Fibroblast of lung (primary cell): ENCODE results near the gene NT5DC1. TPM values are rescaled to one million over a fixed set of nuclear protein-coding genes. Genes with fewer than 3 reads are reported as not detected.

Experiments
- DNase-seq, 2 donors: peaks; one replicate each; pipeline versions ENCODE4 v3.0.0 to v3.0.0-alpha.2; 2010; ENCODE audit warnings: low read depth in 2 of 2
- H2AFZ ChIP-seq: 2 replicates; pipeline ENCODE4 v1.5.1; 2012; ENCODE audit warnings: low read length, control low read depth, inconsistent platforms
- H3K27ac ChIP-seq: 2 replicates; pipeline ENCODE4 v1.5.1; 2011; ENCODE audit warnings: low read length, control low read depth; ENCODE audit not compliant: insufficient read depth
- H3K27me3 ChIP-seq: 2 replicates; pipeline ENCODE4 v1.5.1; 2011; ENCODE audit warnings: mild to moderate bottlenecking, low read length; ENCODE audit not compliant: control insufficient read depth, insufficient read depth
- H3K36me3 ChIP-seq: 2 replicates; pipeline ENCODE4 v1.5.1; 2011; ENCODE audit warnings: low read length; ENCODE audit not compliant: control insufficient read depth, insufficient read depth
- H3K4me1 ChIP-seq: 2 replicates; pipeline ENCODE4 v1.5.1; 2011; ENCODE audit warnings: low read length; ENCODE audit not compliant: control insufficient read depth, insufficient read depth; ENCODE audit errors: extremely low read depth
- H3K4me2 ChIP-seq: 2 replicates; pipeline ENCODE4 v1.5.1; 2011; ENCODE audit warnings: low read length, control low read depth; ENCODE audit not compliant: insufficient read depth; ENCODE audit errors: extremely low read depth
- H3K4me3 ChIP-seq, 4 experiments: fragments of 200-600 bp in 1 of 4; sonication (generic) in 1 of 4; replicated peaks in 1 of 4; 2 replicates each; pipeline ENCODE4 v1.5.1; 2011 to 2016; ENCODE audit warnings: low read length in 4 of 4, low read depth in 3 of 4, mild to moderate bottlenecking in 3 of 4, control low read depth in 2 of 4, inconsistent platforms in 1 of 4, mixed read lengths in 1 of 4; ENCODE audit not compliant: insufficient read depth in 1 of 4; ENCODE audit errors: control extremely low read depth in 1 of 4
- H3K79me2 ChIP-seq: 2 replicates; pipeline ENCODE4 v1.5.1; 2012; ENCODE audit warnings: mild to moderate bottlenecking, low read length, inconsistent platforms; ENCODE audit not compliant: control insufficient read depth, insufficient read depth
- H3K9ac ChIP-seq: 2 replicates; pipeline ENCODE4 v1.5.1; 2011; ENCODE audit warnings: mild to moderate bottlenecking, low read length, control low read depth; ENCODE audit not compliant: insufficient read depth
- H3K9me3 ChIP-seq: 2 replicates; pipeline ENCODE4 v1.5.1; 2012; ENCODE audit warnings: low read depth, low read length; ENCODE audit not compliant: control insufficient read depth, insufficient read depth
- H4K20me1 ChIP-seq: 2 replicates; pipeline ENCODE4 v1.5.1; 2011; ENCODE audit warnings: low read length; ENCODE audit not compliant: control insufficient read depth, insufficient read depth; ENCODE audit errors: extremely low read depth
- CTCF ChIP-seq, 2 donors: IDR thresholded peaks in 1 of 2; conservative IDR thresholded peaks in 1 of 2; 1 replicate in 1 of 2; 2 replicates in 1 of 2; pipeline ENCODE4 v1.5.1; 2011 to 2012; ENCODE audit warnings: low read length in 2 of 2, control low read depth in 1 of 2, inconsistent platforms in 1 of 2, low read depth in 1 of 2, mild to moderate bottlenecking in 1 of 2
- EZH2 ChIP-seq: IDR thresholded peaks from 2 replicates; pipeline ENCODE4 v1.5.1; 2012; ENCODE audit warnings: low read length, control low read depth, mild to moderate bottlenecking; ENCODE audit errors: missing control alignments
- polyA plus RNA-seq, 2 donors: library from polyadenylated mRNA; depleted of rRNA in 1 of 2; stranded (reverse) in 1 of 2; unstranded in 1 of 2; fragments of >200 nt; gene quantifications; 2 replicates each; pipeline ENCODE4 v1.2.1, GENCODE V29; 2011 to 2012; ENCODE audit warnings: missing spikeins in 1 of 2
- total RNA-seq: library from RNA; depleted of rRNA; stranded (reverse); fragments of >200 nt; gene quantifications from 2 replicates; pipeline ENCODE4 v1.2.1, GENCODE V29; 2014

Gene NT5DC1
- total and polyA plus RNA-seq, 2 donors (not counting 1 experiment from before 2014, with no cell fraction given) = 8.1 to 17.9 TPM

DNA sequence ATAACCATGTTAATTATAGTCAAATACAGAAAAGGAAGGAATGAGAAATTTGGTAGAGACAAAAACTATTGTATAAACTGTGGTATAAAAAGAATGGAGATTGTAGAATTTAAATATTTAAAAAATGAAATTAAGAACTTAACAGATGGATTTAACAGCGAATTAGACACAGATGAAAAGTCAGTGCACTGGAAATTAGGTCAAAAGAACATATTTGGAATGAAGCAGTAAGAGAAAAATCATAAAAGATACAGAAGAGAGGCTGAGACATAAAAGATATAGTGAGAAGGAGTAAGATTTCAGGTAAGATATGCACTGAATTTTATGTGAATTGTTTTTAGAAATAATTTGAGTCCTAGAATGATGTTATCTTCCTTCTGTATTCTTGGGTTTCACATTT, 139.2 kb downstream of the NT5DC1 start:
- TF ChIP-seq EZH2 (no peak), CTCF (conservative IDR thresholded peaks at IDR 0.05 in 1 of 2, IDR thresholded peaks at IDR 0.05 in 1 of 2; ENCODE audit: low read depth in 1 of 2, low read length in 2 of 2) (no peak)
- no peak overlapping the region for H3K4me3 ChIP-seq
- no peak overlapping the region for H3K27ac ChIP-seq
- no peaks in the 10 kb centered on the region for H3K27me3 ChIP-seq
- H4K20me1 ChIP-seq = no peaks in the 10 kb centered on the region
- no peak for DNase-seq
- H3K4me2 ChIP-seq = no peak overlapping the region
- no peaks in the 10 kb centered on the region for H3K79me2 ChIP-seq
- no peak overlapping the region for H3K9ac ChIP-seq
- no peak overlapping the region for H2AFZ ChIP-seq
- H3K9me3 ChIP-seq = no peaks in the 10 kb centered on the region
- no peaks in the 10 kb centered on the region for H3K4me1 ChIP-seq
- H3K36me3 ChIP-seq = no peaks in the 10 kb centered on the region

- H3K4me3 ChIP-seq = no peak overlapping the region
- no peaks in the 10 kb centered on the region for H3K4me1 ChIP-seq
- H3K79me2 ChIP-seq = peaks cover 4% of the 10 kb centered on the region
- TF ChIP-seq EZH2 (no peak), CTCF (conservative IDR thresholded peaks at IDR 0.05 in 1 of 2, IDR thresholded peaks at IDR 0.05 in 1 of 2; ENCODE audit: low read depth in 1 of 2, low read length in 2 of 2) (no peak)
- no peak for DNase-seq
- H3K36me3 ChIP-seq = no peaks in the 10 kb centered on the region
- H2AFZ ChIP-seq = no peak overlapping the region
- no peak overlapping the region for H3K27ac ChIP-seq
- no peak overlapping the region for H3K4me2 ChIP-seq
- H3K9ac ChIP-seq = no peak overlapping the region
- H3K9me3 ChIP-seq = no peaks in the 10 kb centered on the region
- H4K20me1 ChIP-seq = no peaks in the 10 kb centered on the region
- H3K27me3 ChIP-seq = no peaks in the 10 kb centered on the region
Observed at GRCh38 chr6:116244284-116244683, 143.6 kb downstream of the NT5DC1 start.

DNA sequence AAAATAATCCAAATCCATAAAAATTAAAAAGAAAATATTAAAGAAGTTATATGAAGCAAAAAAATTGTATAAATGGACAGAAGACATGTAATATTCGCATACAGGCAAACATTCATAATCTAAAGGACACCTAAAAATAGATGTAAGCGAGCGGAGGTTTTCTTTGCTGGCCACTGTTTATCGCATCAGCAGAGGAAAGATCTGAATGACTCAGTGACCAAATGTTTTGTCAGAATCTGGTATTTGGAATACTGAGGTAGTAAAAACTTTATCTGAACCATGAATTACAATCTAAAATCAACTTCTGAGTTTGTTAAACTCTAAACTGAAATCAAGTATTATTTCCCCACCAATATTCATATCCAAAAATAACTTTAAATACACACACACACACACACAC, 145.4 kb downstream of the NT5DC1 start:
- no peaks in the 10 kb centered on the region for H3K9me3 ChIP-seq
- no peak overlapping the region for H3K4me3 ChIP-seq
- H3K9ac ChIP-seq = no peak overlapping the region
- H3K4me2 ChIP-seq = no peak overlapping the region
- peaks cover 21% of the 10 kb centered on the region for H3K79me2 ChIP-seq
- no peaks in the 10 kb centered on the region for H3K27me3 ChIP-seq
- TF ChIP-seq EZH2 (no peak), CTCF (conservative IDR thresholded peaks at IDR 0.05 in 1 of 2, IDR thresholded peaks at IDR 0.05 in 1 of 2; ENCODE audit: low read depth in 1 of 2, low read length in 2 of 2) (no peak)
- peaks cover 2% of the 10 kb centered on the region for H3K4me1 ChIP-seq
- DNase-seq = peak; percentile 57 to 83
- no peaks in the 10 kb centered on the region for H3K36me3 ChIP-seq
- no peak overlapping the region for H2AFZ ChIP-seq
- H4K20me1 ChIP-seq = no peaks in the 10 kb centered on the region
- H3K27ac ChIP-seq = no peak overlapping the region
